G401.6 (cell line): ENCODE data around the gene OR10H3.
"Not testable (repeated sequence)": the region's sequence is repeated elsewhere in the genome, so short reads cannot be mapped to it uniquely, and the experiment has no call there.

Experiments
- FAIRE-seq: peaks from 2 replicates; lab custom pipeline; 2012; peaks lifted over from hg19 to GRCh38; lab: Jason Lieb, UNC

Gene OR10H3

DNA sequence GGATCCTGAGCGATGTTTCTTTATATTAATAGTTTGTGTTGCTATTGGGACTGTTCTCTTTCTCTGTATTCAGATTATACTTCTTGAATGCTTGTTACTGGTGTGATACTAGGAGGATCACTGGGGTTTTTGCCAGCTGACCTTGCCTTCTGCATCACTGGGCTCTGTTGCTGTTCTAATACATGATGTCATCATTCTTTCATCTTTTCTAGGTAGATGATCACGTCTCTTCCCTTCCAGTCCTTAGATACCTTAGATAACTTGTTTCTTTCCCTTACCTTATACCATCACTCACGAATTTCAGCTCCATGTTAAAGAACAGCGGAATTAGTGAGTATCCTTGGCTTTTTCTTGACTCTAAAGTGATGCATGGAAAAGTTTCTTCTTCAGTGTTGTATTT lies at the start of gene OR10H3:
OR10H3 (plus strand) TSS at position 264 of the 400 bp plus-strand sequence. CDS start 3,408 bp downstream, outside the sequence.
- FAIRE-seq, result no peak

DNA sequence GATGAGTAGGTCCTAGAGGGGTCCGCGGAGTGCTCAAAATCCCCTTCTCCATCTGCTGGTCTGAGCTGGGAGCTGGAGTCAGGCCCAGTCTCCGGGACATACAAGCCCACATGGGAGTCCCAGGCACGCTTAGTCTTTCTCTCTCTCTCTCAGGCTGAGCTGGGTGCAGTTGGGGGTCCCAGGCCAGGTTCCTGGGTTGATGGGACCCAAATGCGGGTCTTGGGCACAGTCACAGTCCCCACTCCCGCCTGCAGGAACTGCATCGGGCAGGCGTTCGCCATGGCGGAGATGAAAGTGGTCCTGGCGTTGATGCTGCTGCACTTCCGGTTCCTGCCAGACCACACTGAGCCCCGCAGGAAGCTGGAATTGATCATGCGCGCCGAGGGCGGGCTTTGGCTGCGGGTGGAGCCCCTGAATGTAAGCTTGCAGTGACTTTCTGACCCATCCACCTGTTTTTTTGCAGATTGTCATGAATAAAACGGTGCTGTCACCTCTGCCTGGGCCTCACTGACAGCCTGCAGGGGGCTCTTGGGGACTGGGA lies 41.1 kb upstream of the OR10H3 start:
- FAIRE-seq, result no peak

- no peak for FAIRE-seq
These were observed 35.8 kb upstream of the OR10H3 start for GRCh38 chr19:15701757-15702533.

GRCh38 chr19:15702534-15702930 lies 35.3 kb upstream of the OR10H3 start:
- no peak for FAIRE-seq

DNA sequence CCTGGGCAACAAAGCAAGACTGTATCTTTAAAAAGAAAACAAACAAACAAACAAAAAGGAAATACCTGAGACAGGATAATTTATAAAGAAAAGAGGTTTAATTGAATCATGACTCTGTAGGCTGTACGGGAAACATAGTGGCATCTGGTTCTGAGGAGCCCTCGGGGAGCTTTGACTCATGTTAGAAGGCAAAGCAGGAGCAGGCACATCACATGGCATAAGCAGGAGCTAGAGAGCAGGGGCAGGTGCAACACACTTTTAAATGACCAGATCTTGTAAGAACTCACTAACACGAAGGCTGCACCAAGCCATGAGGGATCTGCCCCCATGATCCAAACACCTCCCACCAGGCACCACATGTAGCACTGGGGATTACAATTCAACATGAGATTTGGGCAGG lies 23.1 kb upstream of the OR10H3 start:
- FAIRE-seq, result no peak

DNA sequence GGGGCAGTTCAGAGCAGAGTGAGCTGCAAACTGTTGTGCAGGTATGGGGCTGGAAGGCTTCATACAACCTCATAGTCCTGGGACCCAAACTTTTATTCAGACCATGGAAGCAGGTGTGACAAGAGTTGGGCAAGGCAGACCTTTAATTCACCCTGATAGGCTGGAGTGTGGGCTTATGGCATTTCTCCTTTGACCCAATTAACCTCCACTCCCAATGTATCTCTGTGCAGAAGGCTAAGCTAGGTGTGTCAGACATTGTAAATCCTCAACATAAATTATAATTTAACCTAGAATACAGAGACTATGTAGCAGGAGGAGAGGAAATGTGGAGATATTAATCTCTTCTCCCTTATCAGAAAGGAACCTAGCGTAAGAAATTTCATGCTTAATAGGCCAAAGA lies 22.1 kb upstream of the OR10H3 start:
- no peak for FAIRE-seq

GRCh38 chr19:15717809-15718208 lies 20.0 kb upstream of the OR10H3 start:
- no peak for FAIRE-seq

DNA sequence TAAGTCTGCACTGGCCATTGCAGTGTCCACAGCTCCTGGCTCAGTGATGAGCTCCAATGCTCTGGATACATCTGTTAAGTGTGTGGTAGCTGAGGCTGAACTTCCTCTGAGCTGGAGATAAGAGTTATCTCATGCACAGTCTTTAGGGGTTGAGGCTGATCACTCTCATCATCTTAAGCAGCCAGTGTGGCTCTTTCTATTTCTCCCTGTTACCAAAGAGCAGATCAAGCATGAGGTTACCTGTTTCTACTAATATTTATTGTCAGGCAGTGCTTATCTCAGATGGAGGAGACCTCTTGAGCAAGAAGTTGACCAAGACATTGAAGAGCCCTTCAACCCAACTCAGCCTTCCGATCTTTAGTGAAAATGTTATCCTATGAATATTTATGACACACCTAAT lies 16.5 kb upstream of the OR10H3 start:
- FAIRE-seq, result no peak

DNA sequence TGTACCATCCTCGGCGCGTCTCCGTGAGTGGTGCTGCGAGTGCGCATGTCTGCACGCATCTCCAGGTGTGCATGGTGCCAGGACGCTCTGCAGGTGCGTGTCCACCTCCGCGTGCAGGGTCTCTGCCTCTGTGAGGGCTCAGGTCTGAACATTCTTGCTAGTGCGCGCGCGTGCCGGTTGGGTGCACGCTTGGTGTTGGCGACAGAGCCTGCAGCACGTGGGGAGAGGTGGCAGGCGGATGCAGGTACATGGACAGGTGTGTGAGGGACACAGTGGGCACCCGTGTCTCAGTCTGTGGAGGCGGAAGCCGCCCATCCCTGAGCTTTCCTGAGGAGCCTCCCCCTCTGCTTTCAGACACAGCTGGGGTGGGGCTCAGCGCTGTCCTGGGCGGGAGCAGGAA lies 14.8 kb upstream of the OR10H3 start:
- FAIRE-seq, result no peak

- FAIRE-seq, result no peak
These were observed 10.1 kb upstream of the OR10H3 start, which contains the start of gene OR10H2 for GRCh38 chr19:15727724-15728123. OR10H2 (plus strand) TSS chr19:15728024; CDS start chr19:15728044, 20 bp downstream.

- FAIRE-seq, result no peak
These were observed 7.2 kb upstream of the OR10H3 start for GRCh38 chr19:15730538-15730937.

DNA sequence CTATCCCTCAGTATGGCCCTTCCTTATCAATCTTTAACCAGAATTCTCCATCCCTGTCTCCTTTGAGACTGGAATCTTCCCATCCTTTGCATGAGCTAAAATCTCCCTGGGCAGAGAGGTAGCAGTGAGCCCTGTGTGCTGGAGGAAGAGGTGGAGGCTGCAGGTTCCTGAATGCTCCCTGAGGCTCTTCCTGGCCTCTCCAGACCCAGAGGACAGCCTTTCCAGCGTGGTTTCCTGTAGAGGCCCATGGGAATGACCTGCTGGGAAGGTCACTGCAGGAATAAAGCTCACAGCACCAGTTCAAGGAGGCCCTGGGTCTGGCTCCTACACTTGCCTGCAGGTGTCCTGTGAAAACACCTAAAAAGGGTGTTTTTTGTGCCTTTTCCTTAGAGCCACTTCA lies 5.4 kb upstream of the OR10H3 start:
- FAIRE-seq, result no peak

- FAIRE-seq, result no peak
These were observed 3.9 kb upstream of the OR10H3 start for GRCh38 chr19:15733895-15734294.

DNA sequence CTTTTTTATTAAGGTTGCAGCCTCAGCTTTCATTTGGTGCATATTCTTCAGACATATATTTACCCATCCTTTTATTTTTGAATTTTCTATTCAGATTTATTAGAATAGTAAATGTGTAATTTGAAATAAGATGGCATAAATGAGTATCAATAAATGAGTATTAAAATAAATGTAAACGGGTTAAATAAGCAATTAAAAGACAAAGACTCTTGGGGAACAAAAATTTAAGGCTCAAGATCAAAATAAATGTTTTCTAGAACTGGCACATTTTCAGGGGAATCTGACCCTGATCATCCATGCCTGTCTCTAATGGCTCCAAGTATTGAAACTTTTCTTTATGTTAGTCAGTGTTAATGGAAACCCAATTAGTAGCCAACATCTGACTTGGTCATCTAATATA lies 3.0 kb downstream of the OR10H3 start:
- FAIRE-seq, result no peak

DNA sequence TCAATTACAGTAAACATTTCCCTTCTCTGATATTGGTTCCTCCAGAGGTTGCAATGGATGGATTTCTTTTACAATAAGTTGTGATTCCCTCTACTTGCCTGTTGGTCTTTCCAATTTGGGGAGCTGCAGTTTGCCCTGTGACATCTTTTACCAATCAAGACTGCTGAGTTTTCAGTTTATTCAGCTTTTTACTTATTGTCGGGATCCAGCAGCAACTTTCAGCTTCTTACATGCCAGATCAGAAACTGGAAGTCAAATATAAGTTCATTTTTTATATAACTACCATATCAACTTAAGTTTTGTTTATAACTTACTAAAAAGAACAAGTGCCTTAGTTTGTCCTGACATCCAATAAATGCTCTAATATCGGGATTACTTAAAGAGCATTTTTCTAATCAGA lies 10.5 kb downstream of the OR10H3 start:
- no peak for FAIRE-seq

- FAIRE-seq, result no peak
These were observed 20.6 kb downstream of the OR10H3 start for GRCh38 chr19:15758379-15758778.

DNA sequence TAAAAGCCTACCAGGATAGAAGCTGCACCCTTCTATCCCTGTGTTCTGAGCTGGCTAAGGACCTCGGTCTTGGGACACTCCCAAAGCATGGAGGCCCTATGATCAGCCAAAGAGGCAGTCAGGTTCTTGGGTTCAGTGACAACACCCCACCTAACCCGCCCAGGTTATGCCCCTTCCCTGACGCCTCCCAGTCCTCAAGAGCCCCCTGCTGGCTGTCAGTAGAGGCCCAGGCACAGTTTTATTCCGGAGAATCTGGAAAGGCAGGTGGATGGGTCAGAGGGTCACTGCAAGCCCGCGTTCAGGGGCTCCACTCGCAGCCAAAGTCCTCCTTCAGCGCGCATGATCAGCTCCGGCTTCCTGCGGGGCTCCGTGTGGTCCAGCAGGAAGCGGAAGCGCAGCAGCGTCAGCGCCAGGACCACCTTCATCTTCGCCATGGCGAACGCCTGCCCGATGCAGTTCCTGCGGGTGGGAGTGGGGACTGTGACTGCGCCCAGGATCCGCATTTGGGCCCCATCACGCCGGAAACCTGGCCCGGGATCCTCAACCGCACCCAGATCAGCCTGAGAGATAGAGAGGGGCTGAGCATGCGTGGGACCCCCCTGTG lies 22.3 kb downstream of the OR10H3 start:
- no peak for FAIRE-seq

DNA sequence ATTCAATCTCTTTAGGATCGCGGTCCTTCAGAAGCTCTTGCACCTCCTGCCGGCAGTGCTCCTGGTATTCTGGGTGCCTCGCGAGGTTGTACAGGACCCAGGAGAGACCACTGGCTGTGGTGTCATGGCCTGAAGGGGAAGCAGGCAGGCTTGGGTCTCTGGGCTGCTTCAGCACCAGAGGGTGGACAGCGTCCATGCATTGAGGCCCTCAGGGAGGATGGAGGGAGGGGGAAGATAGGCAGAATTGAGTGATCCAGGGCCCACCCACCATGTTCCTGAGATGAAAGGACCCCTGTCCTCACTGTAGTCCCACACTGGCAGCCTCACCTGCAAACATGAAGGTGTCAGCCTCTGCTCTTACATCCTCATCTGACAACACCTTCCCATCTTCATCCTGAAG lies 31.8 kb downstream of the OR10H3 start:
- no peak for FAIRE-seq

DNA sequence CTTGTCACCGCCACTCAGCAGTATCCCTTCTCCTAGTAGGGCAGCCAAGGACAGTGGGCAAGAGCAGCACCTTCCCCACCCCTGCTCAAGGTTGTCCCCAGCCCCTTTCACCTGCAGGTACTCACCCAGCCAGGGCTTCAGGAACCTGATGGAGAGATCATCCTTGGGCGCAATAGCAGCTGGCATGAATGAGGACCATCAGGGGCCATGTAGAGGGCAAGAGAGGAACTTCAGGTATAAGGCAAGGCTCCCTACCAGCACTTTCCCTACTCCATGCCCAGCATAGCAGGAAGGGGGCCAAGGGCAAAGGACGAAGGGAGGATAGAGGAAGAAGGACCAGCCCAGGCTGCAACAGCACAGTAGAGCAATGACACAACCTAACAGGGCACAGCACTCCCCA lies 36.4 kb downstream of the OR10H3 start:
- not testable (repeated sequence) for FAIRE-seq

GRCh38 chr19:15775249-15775648 lies 37.5 kb downstream of the OR10H3 start:
- no peak for FAIRE-seq

- no peak for FAIRE-seq
These were observed 38.5 kb downstream of the OR10H3 start for GRCh38 chr19:15776264-15776663.

DNA sequence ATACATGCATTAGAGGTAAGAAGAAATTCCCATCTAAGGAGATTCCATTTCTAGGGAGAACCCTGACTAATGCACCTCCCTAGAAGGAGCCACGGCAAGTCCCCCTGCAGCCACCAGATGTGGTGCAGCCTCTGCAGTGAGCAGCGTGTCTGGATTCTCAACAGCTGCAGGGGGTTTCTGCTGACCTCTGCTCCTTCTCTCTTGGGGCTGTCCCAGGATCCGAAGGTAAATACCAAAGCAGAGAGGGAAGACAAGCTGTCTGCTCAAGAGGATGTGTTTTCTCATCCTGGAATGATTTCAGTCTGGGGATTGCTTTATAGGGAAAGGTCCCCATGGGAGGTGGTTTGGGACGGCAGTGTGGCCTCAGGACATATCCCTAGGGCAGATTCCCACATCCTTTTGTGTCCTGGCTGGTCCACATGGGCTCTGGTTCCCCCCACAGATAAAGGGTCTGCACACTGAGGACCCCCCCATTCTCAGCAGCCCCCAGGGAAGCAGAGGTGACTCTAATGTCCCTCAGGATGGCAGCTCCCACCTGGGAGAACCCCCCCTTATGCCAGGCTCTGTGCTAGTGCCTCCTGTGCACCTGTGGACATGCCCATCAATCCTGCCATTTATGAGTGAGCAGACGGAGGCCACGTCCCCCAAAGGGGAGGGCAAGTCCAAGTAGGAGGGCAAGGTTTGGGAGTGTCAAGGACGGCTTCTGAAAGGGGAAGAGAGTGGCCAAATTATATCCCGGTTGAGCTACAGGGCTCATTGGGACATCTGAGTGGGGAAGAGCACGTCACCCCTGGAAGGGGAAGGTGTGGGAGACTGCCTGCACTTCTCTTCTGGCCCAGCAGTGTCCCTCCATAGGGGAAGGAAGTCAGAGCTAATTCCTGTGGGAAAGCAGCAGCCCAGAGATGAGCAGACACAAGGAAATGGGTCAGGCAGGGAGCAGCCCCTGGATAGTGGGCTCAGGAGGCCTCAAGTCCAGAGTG lies 39.5 kb downstream of the OR10H3 start:
- FAIRE-seq, result no peak
